ENCODE data around the gene TLK2.
"Not testable (repeated sequence)": the region's sequence is repeated elsewhere in the genome, so short reads cannot be mapped to it uniquely, and the experiment has no call there.

The TLK2 gene

DNA sequence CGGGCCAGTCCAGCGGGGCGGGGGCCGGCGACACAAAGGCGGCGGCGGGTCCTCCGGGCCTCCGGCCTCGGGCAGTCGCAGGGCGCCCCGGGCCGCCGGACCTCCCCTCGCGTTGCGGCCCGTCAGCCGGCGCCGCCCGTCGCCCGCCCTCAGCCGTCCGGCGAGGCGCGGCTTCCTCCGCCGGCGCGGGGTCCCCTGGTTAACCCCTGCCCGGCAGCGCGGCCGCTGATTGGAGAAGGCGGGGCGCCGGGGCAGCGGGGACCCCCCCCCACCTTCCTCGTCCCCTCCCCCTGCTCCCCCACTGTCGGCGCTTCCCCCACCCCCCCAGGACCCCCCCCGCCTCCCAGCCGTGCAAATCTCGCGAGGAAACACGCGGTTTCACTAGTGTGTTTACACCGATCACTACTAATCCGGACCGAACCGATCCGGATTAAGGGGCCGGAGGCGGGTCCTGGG lies at the start of gene TLK2:
Gene TLK2 (plus strand): TSS at position 402 of the 456 bp plus-strand sequence. CDS start 2,301 bp downstream, outside the sequence.
- Histone ChIP-seq H3K36me3 (peaks cover 0 to 13% (median 0%) of the 10 kb centered on the region in 3 donors), H3K4me1 (peaks cover 0 to 44% (median 16%) of the 10 kb centered on the region in 4 donors), H3K27ac (peak within 1 kb of the TSS; percentile 96 to 97), H3K4me3 (peak within 1 kb of the TSS; percentile 87 to 94), H3K9me3 (no peaks in the 10 kb centered on the region), H3K27me3 (no peaks in the 10 kb centered on the region)
- TF ChIP-seq, protein P1, sequence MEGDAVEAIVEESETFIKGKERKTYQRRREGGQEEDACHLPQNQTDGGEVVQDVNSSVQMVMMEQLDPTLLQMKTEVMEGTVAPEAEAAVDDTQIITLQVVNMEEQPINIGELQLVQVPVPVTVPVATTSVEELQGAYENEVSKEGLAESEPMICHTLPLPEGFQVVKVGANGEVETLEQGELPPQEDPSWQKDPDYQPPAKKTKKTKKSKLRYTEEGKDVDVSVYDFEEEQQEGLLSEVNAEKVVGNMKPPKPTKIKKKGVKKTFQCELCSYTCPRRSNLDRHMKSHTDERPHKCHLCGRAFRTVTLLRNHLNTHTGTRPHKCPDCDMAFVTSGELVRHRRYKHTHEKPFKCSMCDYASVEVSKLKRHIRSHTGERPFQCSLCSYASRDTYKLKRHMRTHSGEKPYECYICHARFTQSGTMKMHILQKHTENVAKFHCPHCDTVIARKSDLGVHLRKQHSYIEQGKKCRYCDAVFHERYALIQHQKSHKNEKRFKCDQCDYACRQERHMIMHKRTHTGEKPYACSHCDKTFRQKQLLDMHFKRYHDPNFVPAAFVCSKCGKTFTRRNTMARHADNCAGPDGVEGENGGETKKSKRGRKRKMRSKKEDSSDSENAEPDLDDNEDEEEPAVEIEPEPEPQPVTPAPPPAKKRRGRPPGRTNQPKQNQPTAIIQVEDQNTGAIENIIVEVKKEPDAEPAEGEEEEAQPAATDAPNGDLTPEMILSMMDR (IDR thresholded peaks at IDR 0.05), result no peak
- intact Hi-C loops (cut with DNase I; ENCODE audit: low total_unique reads), result no loop called here
- peak; percentile 58 to 84 for DNase-seq

DNA sequence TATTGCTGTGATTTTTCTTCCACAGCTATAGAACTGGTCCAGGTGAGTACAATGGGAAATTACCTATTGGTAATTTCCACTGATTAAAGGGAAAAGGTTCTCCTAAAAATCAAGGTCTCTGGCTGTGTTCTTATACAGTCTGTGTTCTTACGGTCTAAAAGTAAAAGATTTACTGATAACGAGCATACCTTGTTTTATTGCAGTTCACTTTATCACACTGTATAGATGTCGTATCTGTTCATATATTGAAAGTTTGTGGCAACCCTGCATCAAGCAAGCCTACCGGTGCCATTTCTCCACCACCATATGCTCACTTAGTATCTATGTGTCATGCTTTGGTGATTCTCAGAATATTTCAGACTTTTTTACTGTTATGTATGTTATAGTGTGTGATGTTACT lies 43.4 kb upstream of the TLK2 start:
- intact Hi-C loops (cut with DNase I; ENCODE audit: low total_unique reads); DNase-seq; H3K9me3 ChIP-seq; H3K27me3 ChIP-seq; H3K27ac ChIP-seq; H3K4me3 ChIP-seq; H3K4me1 ChIP-seq: not testable (repeated sequence)
- H3K36me3 ChIP-seq, result peaks cover 10 to 56% (median 29%) of the 10 kb centered on the region in 3 donors

DNA sequence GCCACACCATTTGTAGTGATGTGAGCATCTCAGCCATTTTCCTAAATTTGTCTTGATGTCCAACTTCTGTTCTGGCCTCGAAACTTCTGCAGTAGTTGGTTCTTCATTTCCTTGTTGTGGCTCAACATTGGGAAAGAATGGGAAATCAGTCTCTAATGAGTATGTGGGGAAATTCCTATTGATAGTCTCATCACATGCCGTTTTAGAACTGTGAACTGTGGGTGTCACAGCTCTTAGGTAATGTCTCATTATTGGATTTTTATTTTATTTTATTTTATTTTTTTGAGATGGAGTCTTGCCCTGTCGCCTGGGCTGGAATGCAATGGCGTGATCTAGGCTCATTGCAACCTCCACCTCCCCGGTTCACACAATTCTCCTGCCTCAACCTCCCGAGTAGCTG lies 37.4 kb upstream of the TLK2 start:
- H3K4me3 ChIP-seq; H3K27ac ChIP-seq; intact Hi-C loops (cut with DNase I; ENCODE audit: low total_unique reads); H3K9me3 ChIP-seq; DNase-seq; H3K4me1 ChIP-seq; H3K27me3 ChIP-seq: not testable (repeated sequence)
- H3K36me3 ChIP-seq, result peaks cover 44 to 66% (median 64%) of the 10 kb centered on the region in 3 donors

DNA sequence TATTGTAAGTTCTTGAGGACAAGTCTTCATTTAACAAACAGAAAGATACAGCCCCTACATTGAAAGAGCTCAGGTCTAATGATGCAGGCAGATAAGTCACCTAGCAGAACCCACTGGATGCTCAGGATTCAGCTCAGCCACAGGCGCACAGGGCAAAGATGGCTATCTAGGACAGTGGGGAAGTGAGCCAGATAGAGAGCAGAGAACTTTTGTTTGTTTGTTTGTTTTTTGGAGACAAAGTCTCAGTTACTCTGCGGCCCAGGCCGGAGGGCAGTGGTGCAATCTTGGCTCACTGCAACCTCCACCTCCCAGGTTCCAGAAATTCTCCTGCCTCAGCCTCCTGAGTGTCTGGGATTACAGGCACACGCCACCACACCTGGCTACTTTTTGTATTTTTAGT lies 34.6 kb upstream of the TLK2 start:
- intact Hi-C loops (cut with DNase I; ENCODE audit: low total_unique reads), result no loop called here
- TF ChIP-seq, protein P1 (IDR thresholded peaks at IDR 0.05), result no peak

DNA sequence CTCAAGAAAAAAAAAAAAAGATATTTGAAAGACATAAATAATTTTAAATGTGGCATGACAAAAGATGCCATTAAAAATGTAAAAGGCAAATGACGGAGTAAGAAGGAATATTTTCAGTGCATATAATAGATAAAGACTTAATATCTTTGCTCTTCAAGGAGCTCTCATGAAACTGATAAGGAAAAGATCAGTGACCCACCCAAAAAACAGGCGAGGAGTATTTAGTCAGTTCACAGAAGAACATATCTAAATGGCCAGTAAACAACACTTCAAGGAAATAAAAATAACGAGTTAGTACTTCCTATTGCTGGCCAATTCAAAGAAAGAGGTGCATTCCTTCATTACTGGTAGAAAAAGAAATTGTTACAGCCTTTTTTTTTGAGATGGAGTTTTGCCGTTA lies 32.8 kb upstream of the TLK2 start:
- peaks cover 71 to 88% (median 75%) of the 10 kb centered on the region in 3 donors for H3K36me3 ChIP-seq
- H3K4me1 ChIP-seq; intact Hi-C loops (cut with DNase I; ENCODE audit: low total_unique reads); DNase-seq; H3K27me3 ChIP-seq; H3K9me3 ChIP-seq; H3K4me3 ChIP-seq; H3K27ac ChIP-seq: not testable (repeated sequence)

More for the DNA sequence above, 34.6 kb upstream of the TLK2 start:
- no peaks in the 10 kb centered on the region for H3K9me3 ChIP-seq
- no peaks in the 10 kb centered on the region for H3K4me1 ChIP-seq
- no peaks in the 10 kb centered on the region for H3K27me3 ChIP-seq
- peaks cover 70 to 87% (median 84%) of the 10 kb centered on the region in 3 donors for H3K36me3 ChIP-seq
- no peak overlapping the region for H3K27ac ChIP-seq
- no peak overlapping the region for H3K4me3 ChIP-seq
- no peak for DNase-seq

DNA sequence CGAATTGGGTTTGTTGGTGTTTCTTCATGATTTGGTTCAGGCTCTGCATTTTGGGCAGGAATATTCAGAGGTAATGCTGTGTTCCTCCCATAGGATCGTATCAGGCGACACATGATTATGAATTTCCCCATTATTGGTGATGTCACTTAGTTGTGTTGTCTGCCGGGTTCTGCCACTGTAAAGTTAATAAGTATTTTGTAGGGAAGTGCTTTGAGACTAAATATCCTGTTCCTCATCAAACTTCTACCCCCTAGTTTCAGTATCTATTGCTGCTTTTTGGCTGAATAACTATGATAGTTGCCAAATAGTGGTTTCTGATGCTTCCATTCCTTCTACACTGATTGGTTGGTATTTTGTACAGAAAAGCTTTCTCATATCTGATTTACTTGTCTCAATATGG lies 26.4 kb upstream of the TLK2 start:
- H3K4me1 ChIP-seq; H3K27ac ChIP-seq; H3K27me3 ChIP-seq; H3K4me3 ChIP-seq; H3K9me3 ChIP-seq; intact Hi-C loops (cut with DNase I; ENCODE audit: low total_unique reads); DNase-seq: not testable (repeated sequence)
- peaks cover 16 to 26% (median 21%) of the 10 kb centered on the region in 3 donors for H3K36me3 ChIP-seq

DNA sequence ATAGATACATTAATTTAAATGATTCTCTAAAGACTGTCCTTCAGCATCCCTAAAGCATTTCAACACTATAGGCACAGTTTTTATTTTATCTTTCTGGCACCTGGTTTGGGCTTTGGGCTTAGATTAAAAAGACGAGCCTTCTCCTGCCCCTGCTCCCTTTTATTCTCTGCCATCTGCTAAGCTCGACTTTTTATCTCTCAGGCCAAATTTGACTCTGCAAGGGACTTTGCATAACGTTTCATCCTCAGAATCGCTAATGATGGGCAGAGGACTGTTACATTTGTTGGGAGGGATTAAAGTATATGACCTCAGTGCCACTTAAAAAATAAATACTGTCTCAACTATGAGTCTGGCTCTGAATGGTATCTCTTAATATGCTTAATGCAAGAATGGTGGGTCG lies 25.6 kb upstream of the TLK2 start:
- DNase-seq; H3K9me3 ChIP-seq; H3K4me3 ChIP-seq; H3K4me1 ChIP-seq; H3K27ac ChIP-seq; intact Hi-C loops (cut with DNase I; ENCODE audit: low total_unique reads); H3K27me3 ChIP-seq: not testable (repeated sequence)
- peaks cover 8 to 17% (median 14%) of the 10 kb centered on the region in 3 donors for H3K36me3 ChIP-seq

DNA sequence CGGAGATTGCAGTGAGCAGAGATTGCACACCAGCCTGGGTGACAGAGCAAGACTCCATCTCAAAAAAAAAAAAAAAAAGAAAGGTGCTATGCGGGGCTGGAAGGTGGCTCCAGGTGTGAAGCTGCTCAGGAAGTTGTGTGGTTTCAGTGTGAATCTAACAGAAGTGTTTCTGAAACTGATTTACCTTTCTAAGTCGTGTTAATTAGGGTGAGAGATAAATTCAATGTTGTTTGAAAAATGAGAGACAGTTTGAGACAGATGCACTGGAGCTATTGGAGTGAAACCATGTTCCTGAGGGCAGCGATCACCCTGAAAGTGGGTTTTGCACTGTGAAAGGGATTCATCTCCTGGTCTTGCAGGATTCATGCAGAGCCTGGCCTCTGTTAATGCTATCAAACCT lies 25.0 kb upstream of the TLK2 start:
- DNase-seq; H3K4me3 ChIP-seq; H3K4me1 ChIP-seq; intact Hi-C loops (cut with DNase I; ENCODE audit: low total_unique reads); H3K9me3 ChIP-seq; H3K27ac ChIP-seq; H3K27me3 ChIP-seq: not testable (repeated sequence)
- peaks cover 2 to 11% (median 7%) of the 10 kb centered on the region in 3 donors for H3K36me3 ChIP-seq

DNA sequence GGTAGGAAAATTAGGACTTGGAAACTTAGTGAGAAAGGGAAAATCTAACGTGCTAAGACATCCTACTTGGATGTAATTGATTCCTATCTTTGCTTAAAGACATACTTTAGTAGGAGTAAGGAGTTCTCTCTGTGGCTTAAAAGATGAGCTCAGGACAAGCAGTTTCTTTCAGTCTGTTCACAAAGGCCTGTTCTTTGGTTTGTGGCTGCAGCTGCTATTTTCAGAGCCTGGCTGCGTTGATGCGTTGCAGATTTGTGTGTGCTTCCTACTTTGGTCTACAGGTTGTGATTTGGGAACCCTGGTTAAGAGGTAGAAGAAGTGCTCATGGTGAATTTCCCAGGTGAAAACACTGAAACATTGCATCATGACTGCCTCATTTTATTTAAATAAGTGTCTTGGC lies 24.5 kb upstream of the TLK2 start:
- H3K27ac ChIP-seq; intact Hi-C loops (cut with DNase I; ENCODE audit: low total_unique reads); H3K4me3 ChIP-seq; H3K4me1 ChIP-seq; DNase-seq; H3K36me3 ChIP-seq; H3K27me3 ChIP-seq; H3K9me3 ChIP-seq: not testable (repeated sequence)
